Loucy (cell line): ENCODE measurements around the gene BEST3.

Experiments used
- H2AFZ ChIP-seq: fragments of 200-600 bp; sonication (generic); 2 replicates; pipeline ENCODE4 v1.6.0; 2016; ENCODE audit warnings: antibody characterized with exemption, mild to moderate bottlenecking, low read length, moderate library complexity
- H3F3A ChIP-seq: fragments of 200-600 bp; 2 replicates; pipeline ENCODE4 v1.6.0; 2016; ENCODE audit warnings: antibody characterized with exemption, low read depth, mild to moderate bottlenecking
- H3K27me3 ChIP-seq: fragments of 200-600 bp; sonication (generic); 2 replicates; pipeline ENCODE4 v1.6.1; 2014; ENCODE audit warnings: low read length, mild to moderate bottlenecking; ENCODE audit not compliant: insufficient read depth, poor library complexity, severe bottlenecking
- H3K36me3 ChIP-seq: fragments of 200-600 bp; sonication (generic); 2 replicates; pipeline ENCODE4 v1.6.1; 2016; ENCODE audit warnings: low read length; ENCODE audit not compliant: insufficient read depth
- H3K4me1 ChIP-seq: fragments of 200-600 bp; sonication (generic); 2 replicates; pipeline ENCODE4 v1.5.1; 2014; ENCODE audit warnings: low read length, mild to moderate bottlenecking; ENCODE audit not compliant: insufficient read depth, poor library complexity, severe bottlenecking
- H3K4me2 ChIP-seq: fragments of 200-600 bp; sonication (generic); 2 replicates; pipeline ENCODE4 v1.6.0; 2014; ENCODE audit warnings: antibody characterized with exemption, low read length, low read depth, mild to moderate bottlenecking; ENCODE audit not compliant: poor library complexity, severe bottlenecking
- H3K4me3 ChIP-seq: fragments of 200-600 bp; sonication (generic); 2 replicates; pipeline ENCODE4 v1.5.1; 2014; ENCODE audit warnings: low read length, mild to moderate bottlenecking, mixed read lengths; ENCODE audit not compliant: poor library complexity, severe bottlenecking
- H3K79me2 ChIP-seq: fragments of 200-600 bp; sonication (generic); 2 replicates; pipeline ENCODE4 v1.6.1; 2014; ENCODE audit warnings: low read length; ENCODE audit not compliant: insufficient read depth
- H3K9ac ChIP-seq: fragments of 200-600 bp; sonication (generic); 2 replicates; pipeline ENCODE4 v1.6.0; 2014; ENCODE audit warnings: mild to moderate bottlenecking, low read depth, low read length, moderate library complexity; ENCODE audit not compliant: poor library complexity, severe bottlenecking
- H3K9me2 ChIP-seq: fragments of 200-600 bp; sonication (generic); replicated peaks from 2 replicates; pipeline ENCODE4 v1.6.1; 2016; ENCODE audit warnings: low read depth, low read length, mixed read lengths
- H3K9me3 ChIP-seq: fragments of 200-600 bp; sonication (generic); 2 replicates; pipeline ENCODE4 v1.6.1; 2014; ENCODE audit warnings: mild to moderate bottlenecking, antibody characterized with exemption, low read length, low read depth; ENCODE audit not compliant: insufficient read depth
- H4K20me1 ChIP-seq: fragments of 200-600 bp; sonication (generic); 2 replicates; pipeline ENCODE4 v1.6.0; 2014; ENCODE audit warnings: antibody characterized with exemption, low read length, mild to moderate bottlenecking; ENCODE audit not compliant: insufficient read depth, poor library complexity, severe bottlenecking
- CTCF ChIP-seq: fragments of 200-600 bp; sonication (generic); conservative IDR thresholded peaks from 2 replicates; pipeline ENCODE4 v1.5.1; 2014; ENCODE audit warnings: mild to moderate bottlenecking, antibody characterized with exemption, low read length
- EZH2phosphoT487 ChIP-seq: fragments of 200-600 bp; IDR thresholded peaks from 2 replicates; pipeline ENCODE4 v1.6.1; 2018; ENCODE audit warnings: antibody characterized with exemption, mild to moderate bottlenecking, moderate library complexity, borderline replicate concordance

BEST3 gene

GRCh38 chr12:69688471-69689427 lies 10.4 kb downstream of the BEST3 start:
- Histone ChIP-seq H3K9ac (peak overlapping the region; percentile 8), H3K4me2 (peak overlapping the region; percentile 21), H3K9me3 (no peaks in the 10 kb centered on the region), H3K79me2 (no peaks in the 10 kb centered on the region), H3K36me3 (no peaks in the 10 kb centered on the region), H3F3A (no peaks in the 10 kb centered on the region), H4K20me1 (no peaks in the 10 kb centered on the region), H3K9me2 (no peaks in the 10 kb centered on the region), H2AFZ (peak overlapping the region; percentile 61; the same call in 1 of the 2 replicates), H3K4me1 (no peaks in the 10 kb centered on the region), H3K4me3 (no peak overlapping the region), H3K27me3 (no peaks in the 10 kb centered on the region)
- no peak for TF ChIP-seq CTCF

GRCh38 chr12:69688021-69688420 lies 11.1 kb downstream of the BEST3 start:
- H4K20me1 ChIP-seq: no peaks in the 10 kb centered on the region

GRCh38 chr12:69687390-69687789 lies 11.7 kb downstream of the BEST3 start:
- Histone ChIP-seq H3K79me2 (no peaks in the 10 kb centered on the region), H3K9ac (no peak overlapping the region), H3K4me1 (no peaks in the 10 kb centered on the region), H3K4me2 (no peak overlapping the region), H4K20me1 (no peaks in the 10 kb centered on the region), H3K9me3 (no peaks in the 10 kb centered on the region), H3K27me3 (no peaks in the 10 kb centered on the region), H2AFZ (no peak overlapping the region), H3K36me3 (no peaks in the 10 kb centered on the region), H3K4me3 (no peak overlapping the region), H3K9me2 (no peaks in the 10 kb centered on the region), H3F3A (no peaks in the 10 kb centered on the region)
- TF ChIP-seq EZH2phosphoT487 (no peak), CTCF (no peak)

More at GRCh38 chr12:69688021-69688420, 11.1 kb downstream of the BEST3 start:
- TF ChIP-seq CTCF (no peak), EZH2phosphoT487 (no peak)
- H3K36me3 ChIP-seq: no peaks in the 10 kb centered on the region
- no peaks in the 10 kb centered on the region for H3K9me2 ChIP-seq
- no peaks in the 10 kb centered on the region for H3K9me3 ChIP-seq
- no peak overlapping the region for H3K9ac ChIP-seq
- no peaks in the 10 kb centered on the region for H3K4me1 ChIP-seq
- H3K27me3 ChIP-seq: no peaks in the 10 kb centered on the region
- H3K4me2 ChIP-seq: no peak overlapping the region
- no peak overlapping the region for H2AFZ ChIP-seq
- H3K79me2 ChIP-seq: no peaks in the 10 kb centered on the region
- no peak overlapping the region for H3K4me3 ChIP-seq
- H3F3A ChIP-seq: no peaks in the 10 kb centered on the region
